HepG2 (cell line): ENCODE results near the gene CMIP. TPM values are rescaled to one million over a fixed set of nuclear protein-coding genes. Genes with fewer than 3 reads are reported as not detected.

ENCODE experiments used
- CREM ChIP-seq, 2 experiments: sonication (generic) in 1 of 2; formaldehyde crosslinking in 1 of 2; IDR thresholded peaks; 2 replicates each; pipeline versions ENCODE4 v1.4.0 to v1.6.1; 2016 to 2020; ENCODE audit warnings: antibody characterized with exemption in 1 of 2, mild to moderate bottlenecking in 1 of 2, missing genetic modification reagents in 1 of 2
- HNRNPK ChIP-seq: fragments of 200-400 bp; formaldehyde crosslinking; IDR thresholded peaks from 2 replicates; pipeline ENCODE4 v1.6.1; 2018; ENCODE audit warnings: low read length, low read depth, moderate library complexity, mild to moderate bottlenecking; ENCODE audit not compliant: poor library complexity, severe bottlenecking
- IKZF1 ChIP-seq: fragments of 450-650 bp; IDR thresholded peaks from 2 replicates; pipeline ENCODE4 v1.7.1; 2016
- KAT2B ChIP-seq: fragments of 150-350 bp; IDR thresholded peaks from 2 replicates; pipeline ENCODE4 v1.6.1; 2014; ENCODE audit warnings: low read depth, low read length, borderline replicate concordance
- KLF11 ChIP-seq: IDR thresholded peaks from 2 replicates; pipeline ENCODE4 v1.6.1; 2016; ENCODE audit warnings: missing compliant biosample characterization
- RAD21 ChIP-seq: fragments of 450-650 bp; formaldehyde crosslinking; IDR thresholded peaks from 2 replicates; pipeline ENCODE4 v1.5.0; 2020; ENCODE audit warnings: mild to moderate bottlenecking
- SNRNP70 ChIP-seq: fragments of 200-400 bp; formaldehyde crosslinking; IDR thresholded peaks from 2 replicates; pipeline ENCODE4 v1.6.1; 2017; ENCODE audit warnings: mild to moderate bottlenecking, low read depth, low read length, moderate library complexity
- SRSF9 ChIP-seq: fragments of 200-400 bp; formaldehyde crosslinking; IDR thresholded peaks from 2 replicates; pipeline ENCODE4 v1.6.1; 2018; ENCODE audit warnings: borderline replicate concordance, mild to moderate bottlenecking, low read depth, low read length; ENCODE audit not compliant: insufficient read depth, poor library complexity, severe bottlenecking
- YEATS4 ChIP-seq: sonication (generic); formaldehyde crosslinking; IDR thresholded peaks from 2 replicates; pipeline ENCODE4 v1.4.0; 2020; ENCODE audit warnings: missing genetic modification reagents, borderline replicate concordance
- ZBTB4 ChIP-seq: sonication (generic); formaldehyde crosslinking; IDR thresholded peaks from 2 replicates; pipeline ENCODE4 v1.4.0; 2020; ENCODE audit warnings: missing genetic modification reagents, mild to moderate bottlenecking, borderline replicate concordance
- ZNF232 ChIP-seq: sonication (generic); formaldehyde crosslinking; IDR thresholded peaks from 2 replicates; pipeline ENCODE4 v1.4.0; 2020; ENCODE audit warnings: missing genetic modification reagents, borderline replicate concordance
- ZNF567 ChIP-seq: sonication (generic); formaldehyde crosslinking; IDR thresholded peaks from 2 replicates; pipeline ENCODE4 v1.8.1; 2023; ENCODE audit warnings: mild to moderate bottlenecking, missing genetic modification reagents, borderline replicate concordance
- ZNF670 ChIP-seq: sonication (generic); formaldehyde crosslinking; IDR thresholded peaks from 2 replicates; pipeline ENCODE4 v1.8.0; 2022; ENCODE audit warnings: mild to moderate bottlenecking, missing genetic modification reagents, borderline replicate concordance
- polyA plus RNA-seq, 8 experiments: library from polyadenylated mRNA; depleted of rRNA in 3 of 8; stranded (reverse) in 7 of 8; unstranded in 1 of 8; fragments of >200 nt; fragmentation: Illumina TruSeq in 4 of 8; extraction: Trizol in 4 of 8; gene quantifications; 2 replicates each; pipeline versions ENCODE4 v1.2.1 to v1.2.3, GENCODE V29; 2011 to 2016; ENCODE audit warnings: low read depth in 4 of 8, missing spikeins in 1 of 8, mixed read lengths in 1 of 8; ENCODE audit not compliant: insufficient read depth in 1 of 8
- total RNA-seq, 5 experiments: library from RNA; depleted of rRNA; stranded (reverse); fragments of >200 nt; fragmentation: Illumina TruSeq; extraction: Trizol; gene quantifications; 2 replicates each; pipeline ENCODE4 v1.2.3, GENCODE V29; 2016; ENCODE audit warnings: low read depth in 1 of 5
- TF ChIP-seq, protein P1 (sequence below): sonication (generic); formaldehyde crosslinking; IDR thresholded peaks from 2 replicates; pipeline ENCODE4 v1.4.0; 2020; ENCODE audit warnings: missing genetic modification reagents
- TF ChIP-seq, protein P2 (sequence below): sonication (generic); formaldehyde crosslinking; IDR thresholded peaks from 2 replicates; pipeline ENCODE4 v1.8.1; 2023; ENCODE audit warnings: mild to moderate bottlenecking, missing genetic modification reagents

Gene CMIP
- total and polyA plus RNA-seq, 2 of the 13 experiments (the other 11 are each of a cell fraction or from before 2014, with no cell fraction given): 10.9 to 18.1 TPM

DNA sequence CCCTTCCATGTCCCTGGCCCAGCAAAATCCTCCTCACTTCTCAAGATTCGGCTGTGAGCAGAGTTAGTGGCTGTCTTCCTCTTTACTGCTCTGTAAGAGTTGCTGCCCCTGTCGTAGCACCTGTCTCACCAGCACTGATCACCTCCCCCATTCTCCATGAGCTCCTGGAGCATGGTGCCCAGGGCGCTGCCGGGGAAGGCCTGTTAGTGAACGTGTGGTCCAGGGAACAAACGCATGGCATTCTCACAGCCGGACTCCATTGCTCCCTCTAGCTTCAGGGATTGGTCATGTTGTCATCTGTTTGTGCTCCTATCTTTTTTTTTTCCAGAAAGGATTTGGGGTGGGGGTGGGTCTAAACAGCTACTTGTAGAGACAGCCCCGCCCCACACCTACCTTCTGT is 141.2 kb downstream of the CMIP start (continued):
- TF ChIP-seq ZBTB4 (CRISPR knock-in tag): 0 out of 2 replicates have a peak, but pooled peaks have one; percentile 65
- TF ChIP-seq IKZF1: no peak
- no peak for TF ChIP-seq ZNF232 (CRISPR knock-in tag)
- peak; percentile 40; the same call in 1 of the 2 replicates for TF ChIP-seq RAD21 (CRISPR knock-in tag)
- no peak for TF ChIP-seq ZNF567
- no peak for TF ChIP-seq YEATS4 (CRISPR knock-in tag)
- TF ChIP-seq, protein P1, sequence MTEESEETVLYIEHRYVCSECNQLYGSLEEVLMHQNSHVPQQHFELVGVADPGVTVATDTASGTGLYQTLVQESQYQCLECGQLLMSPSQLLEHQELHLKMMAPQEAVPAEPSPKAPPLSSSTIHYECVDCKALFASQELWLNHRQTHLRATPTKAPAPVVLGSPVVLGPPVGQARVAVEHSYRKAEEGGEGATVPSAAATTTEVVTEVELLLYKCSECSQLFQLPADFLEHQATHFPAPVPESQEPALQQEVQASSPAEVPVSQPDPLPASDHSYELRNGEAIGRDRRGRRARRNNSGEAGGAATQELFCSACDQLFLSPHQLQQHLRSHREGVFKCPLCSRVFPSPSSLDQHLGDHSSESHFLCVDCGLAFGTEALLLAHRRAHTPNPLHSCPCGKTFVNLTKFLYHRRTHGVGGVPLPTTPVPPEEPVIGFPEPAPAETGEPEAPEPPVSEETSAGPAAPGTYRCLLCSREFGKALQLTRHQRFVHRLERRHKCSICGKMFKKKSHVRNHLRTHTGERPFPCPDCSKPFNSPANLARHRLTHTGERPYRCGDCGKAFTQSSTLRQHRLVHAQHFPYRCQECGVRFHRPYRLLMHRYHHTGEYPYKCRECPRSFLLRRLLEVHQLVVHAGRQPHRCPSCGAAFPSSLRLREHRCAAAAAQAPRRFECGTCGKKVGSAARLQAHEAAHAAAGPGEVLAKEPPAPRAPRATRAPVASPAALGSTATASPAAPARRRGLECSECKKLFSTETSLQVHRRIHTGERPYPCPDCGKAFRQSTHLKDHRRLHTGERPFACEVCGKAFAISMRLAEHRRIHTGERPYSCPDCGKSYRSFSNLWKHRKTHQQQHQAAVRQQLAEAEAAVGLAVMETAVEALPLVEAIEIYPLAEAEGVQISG (CRISPR knock-in tag): no peak
- TF ChIP-seq ZNF670: no peak
- no peak for TF ChIP-seq CREM (IDR thresholded peaks at IDR 0.05)
- TF ChIP-seq CREM (CRISPR knock-in tag; IDR thresholded peaks at IDR 0.05): no peak
- TF ChIP-seq SRSF9: no peak
- TF ChIP-seq, protein P2, sequence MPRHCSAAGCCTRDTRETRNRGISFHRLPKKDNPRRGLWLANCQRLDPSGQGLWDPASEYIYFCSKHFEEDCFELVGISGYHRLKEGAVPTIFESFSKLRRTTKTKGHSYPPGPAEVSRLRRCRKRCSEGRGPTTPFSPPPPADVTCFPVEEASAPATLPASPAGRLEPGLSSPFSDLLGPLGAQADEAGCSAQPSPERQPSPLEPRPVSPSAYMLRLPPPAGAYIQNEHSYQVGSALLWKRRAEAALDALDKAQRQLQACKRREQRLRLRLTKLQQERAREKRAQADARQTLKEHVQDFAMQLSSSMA (CRISPR knock-in tag): no peak
- TF ChIP-seq KLF11: no peak
- no peak for TF ChIP-seq KAT2B
- TF ChIP-seq HNRNPK: no peak
- TF ChIP-seq SNRNP70: no peak
